HG03354 (cell line): ENCODE measurements around the gene KLF16.

Experiments used
- ATAC-seq: cut with Tn5 transposase; IDR thresholded peaks from one replicate; pipeline ENCODE4 v1.9.1; 2021; ENCODE audit warnings: mild to moderate bottlenecking; ENCODE audit not compliant: unreplicated experiment, poor library complexity, severe bottlenecking

The KLF16 gene

DNA sequence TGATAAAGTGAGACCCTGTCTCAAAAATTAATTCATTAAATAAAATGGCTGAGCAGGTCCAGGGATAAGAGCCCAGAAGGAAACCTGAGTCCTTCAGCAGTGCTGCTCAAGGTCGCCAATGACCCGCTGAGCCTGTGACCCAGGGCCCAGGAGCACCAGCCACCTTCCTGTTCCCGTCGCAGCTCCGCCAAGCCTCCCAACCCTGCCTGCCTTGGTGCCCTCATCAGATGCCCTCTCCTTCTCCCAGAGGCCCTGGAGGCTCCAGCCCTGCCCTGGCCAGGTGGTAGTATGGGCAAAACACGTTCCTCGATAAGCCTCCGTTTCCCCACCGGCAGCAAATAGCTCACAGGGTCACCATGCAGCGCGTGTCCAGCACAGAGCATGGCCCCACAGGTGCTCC is 17.7 kb downstream of the KLF16 start:
- no peak for ATAC-seq

DNA sequence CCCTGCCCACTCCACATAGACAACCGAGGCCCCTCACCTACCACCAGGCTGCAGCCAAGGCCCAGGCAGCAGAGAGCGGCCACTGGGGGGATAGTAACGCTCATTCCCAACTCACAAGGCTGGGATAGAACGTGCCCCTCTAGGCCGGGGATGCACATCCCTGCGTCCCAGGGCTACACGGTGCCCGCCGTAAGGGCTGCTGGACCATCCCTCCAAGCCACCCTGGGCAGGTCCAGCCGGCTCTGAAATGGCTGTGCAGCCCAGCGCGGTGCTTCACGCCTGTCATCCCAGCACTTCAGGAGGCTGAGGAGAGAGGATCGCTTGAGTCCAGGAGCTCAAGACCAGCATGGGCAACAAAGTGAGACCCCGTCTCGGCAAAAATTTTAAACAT is 18.3 kb downstream of the KLF16 start:
- no peak for ATAC-seq

- no peak for ATAC-seq
These were observed 18.8 kb downstream of the KLF16 start for GRCh38 chr19:1844513-1845124.

- no peak for ATAC-seq
These were observed 19.6 kb downstream of the KLF16 start for GRCh38 chr19:1843646-1844394.

- ATAC-seq, result no peak
These were observed 20.3 kb downstream of the KLF16 start for GRCh38 chr19:1843116-1843515.

GRCh38 chr19:1841209-1841924 is 22.0 kb downstream of the KLF16 start:
- ATAC-seq, result no peak

GRCh38 chr19:1840541-1841115 is 22.8 kb downstream of the KLF16 start:
- no peak for ATAC-seq

GRCh38 chr19:1839658-1840540 is 23.5 kb downstream of the KLF16 start:
- no peak for ATAC-seq

DNA sequence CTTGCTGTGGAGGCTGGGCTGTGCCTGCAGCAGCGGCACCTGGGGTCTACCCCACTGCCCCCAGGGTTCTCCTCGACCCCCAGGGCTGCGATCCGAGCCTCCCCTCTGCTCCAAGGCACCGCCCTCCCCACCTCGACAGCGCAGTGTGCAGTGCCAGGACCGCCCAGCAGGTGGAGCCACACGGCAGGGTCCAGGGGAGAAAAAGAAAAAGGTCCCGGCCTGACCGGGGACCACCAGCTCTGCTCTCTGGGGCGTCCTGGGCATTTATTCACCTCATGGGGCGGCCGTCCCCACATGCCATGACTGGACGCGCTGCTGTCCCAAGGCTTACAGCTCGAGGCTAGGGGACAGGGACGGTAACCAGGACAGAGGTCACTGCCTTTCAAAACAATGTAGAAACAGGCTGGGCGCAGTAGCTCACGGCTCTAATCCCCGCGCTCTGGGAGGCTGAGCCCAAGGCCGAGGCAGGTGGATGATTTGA is 25.7 kb downstream of the KLF16 start:
- ATAC-seq, result no peak

DNA sequence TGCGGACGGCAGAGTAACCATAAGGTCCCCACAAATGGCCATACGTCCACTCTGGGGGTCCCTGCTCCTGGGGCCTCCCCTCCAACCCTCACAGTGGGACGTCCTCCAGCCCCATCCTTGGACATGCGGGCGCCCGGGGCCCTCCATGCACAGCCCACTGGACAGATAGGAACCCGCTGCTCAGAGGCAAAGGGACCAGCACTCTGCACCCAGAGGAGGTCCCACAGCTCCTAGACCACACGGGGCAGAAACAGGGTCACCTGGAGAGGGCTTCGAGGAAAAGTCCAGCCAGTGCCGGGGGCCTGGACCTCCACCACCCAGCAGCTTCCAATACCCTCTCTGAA is 26.2 kb downstream of the KLF16 start:
- ATAC-seq, result no peak

GRCh38 chr19:1836458-1837221 is 26.7 kb downstream of the KLF16 start:
- ATAC-seq, result no peak

- ATAC-seq, result no peak
These were observed 29.8 kb downstream of the KLF16 start for GRCh38 chr19:1833540-1833939.

- no peak for ATAC-seq
These were observed 31.2 kb downstream of the KLF16 start for GRCh38 chr19:1832046-1832663.

DNA sequence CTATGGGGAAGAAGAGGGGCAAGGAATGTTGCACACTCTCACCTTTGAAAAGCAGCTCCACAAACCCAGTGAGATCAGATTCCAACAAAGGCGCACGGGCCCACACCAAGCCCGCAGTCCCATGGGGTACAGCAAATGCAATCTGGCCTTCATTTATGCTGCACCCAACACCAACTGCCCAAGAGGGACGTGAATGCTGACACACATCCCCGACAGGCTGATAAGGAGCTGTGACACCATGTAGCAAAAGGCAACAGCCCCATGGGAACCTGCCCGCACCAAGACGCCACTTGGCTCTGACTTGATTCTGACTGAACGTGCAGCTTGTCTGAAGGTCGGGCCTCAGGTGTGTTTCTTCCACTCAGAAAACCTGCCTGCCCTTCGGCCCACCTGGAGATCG is 32.4 kb downstream of the KLF16 start:
- no peak for ATAC-seq

DNA sequence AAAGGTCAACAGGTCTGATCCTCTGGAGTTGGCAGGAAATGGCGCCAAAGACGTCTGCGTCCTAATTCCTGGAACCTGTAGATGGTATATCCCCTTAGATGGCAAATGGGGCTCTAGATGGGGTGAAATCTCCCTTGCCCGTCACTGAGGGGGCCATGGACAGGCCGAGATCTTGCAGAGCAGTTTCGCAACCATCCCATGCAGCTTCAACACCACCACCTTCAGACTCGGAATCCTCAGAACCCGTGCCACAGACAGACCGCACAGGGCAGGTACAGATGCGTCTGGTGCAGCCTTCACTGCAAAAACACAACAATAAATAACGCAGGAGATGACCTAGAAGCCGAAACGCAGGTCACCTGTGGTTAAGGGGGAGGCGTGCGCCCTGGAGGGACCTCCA is 32.8 kb downstream of the KLF16 start:
- no peak for ATAC-seq

GRCh38 chr19:1829958-1830357 is 33.4 kb downstream of the KLF16 start:
- ATAC-seq, result no peak

DNA sequence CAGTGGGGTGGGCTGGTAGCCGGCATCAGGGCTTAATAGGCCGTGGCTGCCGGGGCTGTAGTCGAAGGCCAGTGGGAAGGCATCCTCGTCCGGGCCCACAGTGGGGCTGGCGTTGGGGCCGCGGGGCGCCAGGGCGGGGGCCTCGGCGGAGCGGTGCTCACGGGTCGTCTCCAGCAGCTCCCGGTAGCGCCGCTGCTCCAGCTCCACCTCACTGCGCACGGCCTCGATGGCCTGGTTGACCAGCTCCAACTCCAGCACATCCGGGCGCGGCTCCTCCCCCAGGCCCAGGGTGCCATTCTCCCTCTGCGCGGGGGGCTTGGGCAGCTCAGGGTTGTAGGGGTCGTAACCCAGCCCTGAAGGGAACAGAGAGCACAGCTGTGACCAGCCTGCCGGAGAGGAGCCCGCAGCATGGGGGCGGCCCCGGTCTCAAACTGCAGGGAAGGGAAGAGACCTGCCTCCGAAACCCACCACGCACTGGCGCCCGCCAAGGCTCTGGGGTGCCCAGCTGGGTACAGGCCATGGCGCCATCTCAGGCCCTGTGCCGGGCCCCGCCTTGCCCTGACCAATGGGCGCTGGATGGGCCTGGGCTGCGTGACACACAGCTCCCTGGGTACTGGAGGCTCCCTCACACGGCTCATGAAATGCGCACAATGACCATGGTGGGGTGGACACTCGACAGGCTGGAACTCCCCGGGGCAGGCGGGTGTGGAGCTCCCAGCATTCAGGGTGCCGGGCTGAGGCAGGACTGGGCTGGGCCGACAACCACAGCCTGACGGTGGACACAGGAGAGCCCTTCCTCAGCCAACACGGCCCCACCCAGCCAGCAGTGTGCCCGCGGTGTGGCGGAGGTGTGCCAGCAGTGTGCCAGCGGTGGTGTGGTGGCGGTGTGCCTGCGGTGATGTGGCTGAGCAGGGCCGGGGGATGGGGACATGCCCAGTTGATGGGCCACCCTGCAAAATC is 34.8 kb downstream of the KLF16 start:
- no peak for ATAC-seq
